ENCODE data around the gene OR2L13. TPM values are rescaled to one million over a fixed set of nuclear protein-coding genes. Genes with fewer than 3 reads are reported as not detected.

OR2L13 gene
- total RNA-seq, 1 experiment from 2014 or later, result not detected

DNA sequence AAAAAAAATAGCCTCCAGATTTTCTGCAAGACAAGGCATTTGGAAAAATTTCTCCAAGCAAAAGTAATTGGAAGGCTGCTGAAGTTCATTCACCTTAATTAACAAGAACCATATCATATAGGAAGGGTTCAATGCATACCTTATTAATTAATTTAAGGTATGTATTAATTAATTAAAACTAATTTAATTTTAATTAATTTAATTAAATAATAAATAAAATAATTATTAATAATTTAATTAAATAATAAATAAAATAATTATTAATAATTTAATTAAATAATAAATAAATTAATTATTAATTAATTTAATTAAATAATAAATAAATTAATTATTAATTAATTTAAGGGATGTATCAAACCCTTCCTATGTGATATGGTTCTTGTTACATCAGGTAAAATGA lies 7.9 kb downstream of the OR2L13 start:
- Mint-ChIP-seq H3K4me1 (no peaks in the 10 kb centered on the region), H3K27me3 (ENCODE audit: low read depth) (peaks cover 16% of the 10 kb centered on the region), H3K4me3 (no peak overlapping the region), H3K36me3 (peaks cover 73% of the 10 kb centered on the region), H3K9me3 (peaks cover 90% of the 10 kb centered on the region), H3K27ac (no peak overlapping the region)
- ChIA-PET CTCF (no interaction called here), POLR2A (no interaction called here)
- DNase-seq (ENCODE audit: low spot score), result no peak
- TF ChIP-seq HMGA2 (CRISPR knock-in tag; IDR thresholded peaks at IDR 0.05) (peak; percentile 88), NFE2L1 (CRISPR knock-in tag; IDR thresholded peaks at IDR 0.05) (no peak)
- no peak for ATAC-seq

DNA sequence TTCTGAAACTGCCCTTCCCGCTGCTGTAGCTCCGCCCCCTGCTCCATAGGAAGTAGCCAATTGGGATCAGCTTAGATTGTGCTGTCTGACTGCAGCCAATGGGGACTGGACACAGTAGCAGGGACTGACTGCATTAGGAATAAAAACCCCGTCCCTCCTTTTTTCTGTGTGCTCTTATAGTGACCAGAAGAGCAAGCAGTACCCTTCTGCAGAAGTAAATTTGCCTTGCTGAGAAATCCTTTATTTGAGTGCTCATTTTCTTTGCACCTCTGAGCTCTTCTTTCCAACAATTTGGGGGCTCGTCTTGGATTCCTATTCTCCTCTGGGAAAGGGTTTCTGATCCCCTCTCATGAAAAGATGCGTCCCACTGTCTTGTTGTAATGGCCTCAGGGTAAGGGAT lies 16.2 kb downstream of the OR2L13 start:
- no peak for TF ChIP-seq FOXP1 (CRISPR knock-in tag; IDR thresholded peaks at IDR 0.05; ENCODE audit: borderline replicate concordance)
- TF ChIP-seq, protein P1, sequence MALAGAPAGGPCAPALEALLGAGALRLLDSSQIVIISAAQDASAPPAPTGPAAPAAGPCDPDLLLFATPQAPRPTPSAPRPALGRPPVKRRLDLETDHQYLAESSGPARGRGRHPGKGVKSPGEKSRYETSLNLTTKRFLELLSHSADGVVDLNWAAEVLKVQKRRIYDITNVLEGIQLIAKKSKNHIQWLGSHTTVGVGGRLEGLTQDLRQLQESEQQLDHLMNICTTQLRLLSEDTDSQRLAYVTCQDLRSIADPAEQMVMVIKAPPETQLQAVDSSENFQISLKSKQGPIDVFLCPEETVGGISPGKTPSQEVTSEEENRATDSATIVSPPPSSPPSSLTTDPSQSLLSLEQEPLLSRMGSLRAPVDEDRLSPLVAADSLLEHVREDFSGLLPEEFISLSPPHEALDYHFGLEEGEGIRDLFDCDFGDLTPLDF (CRISPR knock-in tag; IDR thresholded peaks at IDR 0.05), result no peak
- TF ChIP-seq, protein P2, sequence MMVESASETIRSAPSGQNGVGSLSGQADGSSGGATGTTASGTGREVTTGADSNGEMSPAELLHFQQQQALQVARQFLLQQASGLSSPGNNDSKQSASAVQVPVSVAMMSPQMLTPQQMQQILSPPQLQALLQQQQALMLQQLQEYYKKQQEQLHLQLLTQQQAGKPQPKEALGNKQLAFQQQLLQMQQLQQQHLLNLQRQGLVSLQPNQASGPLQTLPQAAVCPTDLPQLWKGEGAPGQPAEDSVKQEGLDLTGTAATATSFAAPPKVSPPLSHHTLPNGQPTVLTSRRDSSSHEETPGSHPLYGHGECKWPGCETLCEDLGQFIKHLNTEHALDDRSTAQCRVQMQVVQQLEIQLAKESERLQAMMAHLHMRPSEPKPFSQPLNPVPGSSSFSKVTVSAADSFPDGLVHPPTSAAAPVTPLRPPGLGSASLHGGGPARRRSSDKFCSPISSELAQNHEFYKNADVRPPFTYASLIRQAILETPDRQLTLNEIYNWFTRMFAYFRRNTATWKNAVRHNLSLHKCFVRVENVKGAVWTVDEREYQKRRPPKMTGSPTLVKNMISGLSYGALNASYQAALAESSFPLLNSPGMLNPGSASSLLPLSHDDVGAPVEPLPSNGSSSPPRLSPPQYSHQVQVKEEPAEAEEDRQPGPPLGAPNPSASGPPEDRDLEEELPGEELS (CRISPR knock-in tag; IDR thresholded peaks at IDR 0.05), result no peak
- no peak for TF ChIP-seq IRF2 (CRISPR knock-in tag; IDR thresholded peaks at IDR 0.05; ENCODE audit: borderline replicate concordance, low read depth)
- TF ChIP-seq PRRX2 (CRISPR knock-in tag; IDR thresholded peaks at IDR 0.05), result no peak
- TF ChIP-seq HMGA2 (CRISPR knock-in tag; IDR thresholded peaks at IDR 0.05), result no peak
- TF ChIP-seq, protein P3, sequence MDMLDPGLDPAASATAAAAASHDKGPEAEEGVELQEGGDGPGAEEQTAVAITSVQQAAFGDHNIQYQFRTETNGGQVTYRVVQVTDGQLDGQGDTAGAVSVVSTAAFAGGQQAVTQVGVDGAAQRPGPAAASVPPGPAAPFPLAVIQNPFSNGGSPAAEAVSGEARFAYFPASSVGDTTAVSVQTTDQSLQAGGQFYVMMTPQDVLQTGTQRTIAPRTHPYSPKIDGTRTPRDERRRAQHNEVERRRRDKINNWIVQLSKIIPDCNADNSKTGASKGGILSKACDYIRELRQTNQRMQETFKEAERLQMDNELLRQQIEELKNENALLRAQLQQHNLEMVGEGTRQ (CRISPR knock-in tag; IDR thresholded peaks at IDR 0.05), result no peak
- TF ChIP-seq EMX1 (CRISPR knock-in tag; IDR thresholded peaks at IDR 0.05), result no peak
- TF ChIP-seq, protein P4, sequence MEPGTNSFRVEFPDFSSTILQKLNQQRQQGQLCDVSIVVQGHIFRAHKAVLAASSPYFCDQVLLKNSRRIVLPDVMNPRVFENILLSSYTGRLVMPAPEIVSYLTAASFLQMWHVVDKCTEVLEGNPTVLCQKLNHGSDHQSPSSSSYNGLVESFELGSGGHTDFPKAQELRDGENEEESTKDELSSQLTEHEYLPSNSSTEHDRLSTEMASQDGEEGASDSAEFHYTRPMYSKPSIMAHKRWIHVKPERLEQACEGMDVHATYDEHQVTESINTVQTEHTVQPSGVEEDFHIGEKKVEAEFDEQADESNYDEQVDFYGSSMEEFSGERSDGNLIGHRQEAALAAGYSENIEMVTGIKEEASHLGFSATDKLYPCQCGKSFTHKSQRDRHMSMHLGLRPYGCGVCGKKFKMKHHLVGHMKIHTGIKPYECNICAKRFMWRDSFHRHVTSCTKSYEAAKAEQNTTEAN (CRISPR knock-in tag; IDR thresholded peaks at IDR 0.05), result no peak
- TF ChIP-seq, protein P5, sequence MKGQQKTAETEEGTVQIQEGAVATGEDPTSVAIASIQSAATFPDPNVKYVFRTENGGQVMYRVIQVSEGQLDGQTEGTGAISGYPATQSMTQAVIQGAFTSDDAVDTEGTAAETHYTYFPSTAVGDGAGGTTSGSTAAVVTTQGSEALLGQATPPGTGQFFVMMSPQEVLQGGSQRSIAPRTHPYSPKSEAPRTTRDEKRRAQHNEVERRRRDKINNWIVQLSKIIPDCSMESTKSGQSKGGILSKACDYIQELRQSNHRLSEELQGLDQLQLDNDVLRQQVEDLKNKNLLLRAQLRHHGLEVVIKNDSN (CRISPR knock-in tag; IDR thresholded peaks at IDR 0.05), result no peak
- TF ChIP-seq, protein P6, sequence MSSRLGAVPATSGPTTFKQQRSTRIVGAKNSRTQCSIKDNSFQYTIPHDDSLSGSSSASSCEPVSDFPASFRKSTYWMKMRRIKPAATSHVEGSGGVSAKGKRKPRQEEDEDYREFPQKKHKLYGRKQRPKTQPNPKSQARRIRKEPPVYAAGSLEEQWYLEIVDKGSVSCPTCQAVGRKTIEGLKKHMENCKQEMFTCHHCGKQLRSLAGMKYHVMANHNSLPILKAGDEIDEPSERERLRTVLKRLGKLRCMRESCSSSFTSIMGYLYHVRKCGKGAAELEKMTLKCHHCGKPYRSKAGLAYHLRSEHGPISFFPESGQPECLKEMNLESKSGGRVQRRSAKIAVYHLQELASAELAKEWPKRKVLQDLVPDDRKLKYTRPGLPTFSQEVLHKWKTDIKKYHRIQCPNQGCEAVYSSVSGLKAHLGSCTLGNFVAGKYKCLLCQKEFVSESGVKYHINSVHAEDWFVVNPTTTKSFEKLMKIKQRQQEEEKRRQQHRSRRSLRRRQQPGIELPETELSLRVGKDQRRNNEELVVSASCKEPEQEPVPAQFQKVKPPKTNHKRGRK (CRISPR knock-in tag; IDR thresholded peaks at IDR 0.05; ENCODE audit: borderline replicate concordance), result no peak
- no peak for TF ChIP-seq ZNF219 (CRISPR knock-in tag; IDR thresholded peaks at IDR 0.05; ENCODE audit: borderline replicate concordance)
- TF ChIP-seq MYBL2 (CRISPR knock-in tag; IDR thresholded peaks at IDR 0.05), result no peak
- TF ChIP-seq CREB1 (CRISPR knock-in tag; IDR thresholded peaks at IDR 0.05), result no peak
- TF ChIP-seq, protein P7, sequence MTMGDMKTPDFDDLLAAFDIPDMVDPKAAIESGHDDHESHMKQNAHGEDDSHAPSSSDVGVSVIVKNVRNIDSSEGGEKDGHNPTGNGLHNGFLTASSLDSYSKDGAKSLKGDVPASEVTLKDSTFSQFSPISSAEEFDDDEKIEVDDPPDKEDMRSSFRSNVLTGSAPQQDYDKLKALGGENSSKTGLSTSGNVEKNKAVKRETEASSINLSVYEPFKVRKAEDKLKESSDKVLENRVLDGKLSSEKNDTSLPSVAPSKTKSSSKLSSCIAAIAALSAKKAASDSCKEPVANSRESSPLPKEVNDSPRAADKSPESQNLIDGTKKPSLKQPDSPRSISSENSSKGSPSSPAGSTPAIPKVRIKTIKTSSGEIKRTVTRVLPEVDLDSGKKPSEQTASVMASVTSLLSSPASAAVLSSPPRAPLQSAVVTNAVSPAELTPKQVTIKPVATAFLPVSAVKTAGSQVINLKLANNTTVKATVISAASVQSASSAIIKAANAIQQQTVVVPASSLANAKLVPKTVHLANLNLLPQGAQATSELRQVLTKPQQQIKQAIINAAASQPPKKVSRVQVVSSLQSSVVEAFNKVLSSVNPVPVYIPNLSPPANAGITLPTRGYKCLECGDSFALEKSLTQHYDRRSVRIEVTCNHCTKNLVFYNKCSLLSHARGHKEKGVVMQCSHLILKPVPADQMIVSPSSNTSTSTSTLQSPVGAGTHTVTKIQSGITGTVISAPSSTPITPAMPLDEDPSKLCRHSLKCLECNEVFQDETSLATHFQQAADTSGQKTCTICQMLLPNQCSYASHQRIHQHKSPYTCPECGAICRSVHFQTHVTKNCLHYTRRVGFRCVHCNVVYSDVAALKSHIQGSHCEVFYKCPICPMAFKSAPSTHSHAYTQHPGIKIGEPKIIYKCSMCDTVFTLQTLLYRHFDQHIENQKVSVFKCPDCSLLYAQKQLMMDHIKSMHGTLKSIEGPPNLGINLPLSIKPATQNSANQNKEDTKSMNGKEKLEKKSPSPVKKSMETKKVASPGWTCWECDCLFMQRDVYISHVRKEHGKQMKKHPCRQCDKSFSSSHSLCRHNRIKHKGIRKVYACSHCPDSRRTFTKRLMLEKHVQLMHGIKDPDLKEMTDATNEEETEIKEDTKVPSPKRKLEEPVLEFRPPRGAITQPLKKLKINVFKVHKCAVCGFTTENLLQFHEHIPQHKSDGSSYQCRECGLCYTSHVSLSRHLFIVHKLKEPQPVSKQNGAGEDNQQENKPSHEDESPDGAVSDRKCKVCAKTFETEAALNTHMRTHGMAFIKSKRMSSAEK (CRISPR knock-in tag; IDR thresholded peaks at IDR 0.05; ENCODE audit: borderline replicate concordance), result no peak
- TF ChIP-seq KAT7 (CRISPR knock-in tag; IDR thresholded peaks at IDR 0.05; ENCODE audit: borderline replicate concordance), result no peak
- TF ChIP-seq ZNF232 (CRISPR knock-in tag; IDR thresholded peaks at IDR 0.05), result no peak
- no peaks in the 10 kb centered on the region for H3K4me1 Mint-ChIP-seq
- no peak overlapping the region for H3K4me3 Mint-ChIP-seq
- no peak for DNase-seq (ENCODE audit: low spot score)
- POLR2A ChIA-PET, result no interaction called here
- H3K9me3 Mint-ChIP-seq, result peaks cover 85% of the 10 kb centered on the region
- CTCF ChIA-PET, result no interaction called here
- H3K36me3 Mint-ChIP-seq, result peaks cover 70% of the 10 kb centered on the region
- H3K27me3 Mint-ChIP-seq (ENCODE audit: low read depth), result peaks cover 9% of the 10 kb centered on the region; the same call in 1 of the 2 replicates
- H3K27ac Mint-ChIP-seq, result no peak overlapping the region
- no peak for ATAC-seq
